Tibial nerve (tissue), 3 donors: ENCODE results near the gene SYTL5.

Experiments used
- POLR2A ChIP-seq, 2 donors: fragments of 450-650 bp; IDR thresholded peaks; one replicate each; pipeline ENCODE4 v1.6.1; 2017; ENCODE audit warnings: antibody characterized with exemption in 2 of 2, mild to moderate bottlenecking in 2 of 2, moderate library complexity in 2 of 2
- TF ChIP-seq, protein P1 (sequence below), 5 experiments: fragments of 200-600 bp in 3 of 5; fragments of 450-650 bp in 2 of 5; sonication (generic) in 3 of 5; IDR thresholded peaks; one replicate each; pipeline ENCODE4 v1.5.1; 2016 to 2019; ENCODE audit warnings: antibody characterized with exemption in 5 of 5, mild to moderate bottlenecking in 3 of 5, moderate library complexity in 2 of 5

GRCh38 chrX:38165023-38165422 lies 158.7 kb downstream of the SYTL5 start:
- TF ChIP-seq POLR2A (IDR thresholded peaks at IDR 0.05), result no peak
- TF ChIP-seq, protein P1, sequence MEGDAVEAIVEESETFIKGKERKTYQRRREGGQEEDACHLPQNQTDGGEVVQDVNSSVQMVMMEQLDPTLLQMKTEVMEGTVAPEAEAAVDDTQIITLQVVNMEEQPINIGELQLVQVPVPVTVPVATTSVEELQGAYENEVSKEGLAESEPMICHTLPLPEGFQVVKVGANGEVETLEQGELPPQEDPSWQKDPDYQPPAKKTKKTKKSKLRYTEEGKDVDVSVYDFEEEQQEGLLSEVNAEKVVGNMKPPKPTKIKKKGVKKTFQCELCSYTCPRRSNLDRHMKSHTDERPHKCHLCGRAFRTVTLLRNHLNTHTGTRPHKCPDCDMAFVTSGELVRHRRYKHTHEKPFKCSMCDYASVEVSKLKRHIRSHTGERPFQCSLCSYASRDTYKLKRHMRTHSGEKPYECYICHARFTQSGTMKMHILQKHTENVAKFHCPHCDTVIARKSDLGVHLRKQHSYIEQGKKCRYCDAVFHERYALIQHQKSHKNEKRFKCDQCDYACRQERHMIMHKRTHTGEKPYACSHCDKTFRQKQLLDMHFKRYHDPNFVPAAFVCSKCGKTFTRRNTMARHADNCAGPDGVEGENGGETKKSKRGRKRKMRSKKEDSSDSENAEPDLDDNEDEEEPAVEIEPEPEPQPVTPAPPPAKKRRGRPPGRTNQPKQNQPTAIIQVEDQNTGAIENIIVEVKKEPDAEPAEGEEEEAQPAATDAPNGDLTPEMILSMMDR (IDR thresholded peaks at IDR 0.05), result no peak
